AG08395 (cell line): ENCODE results near the gene CNFN.
"Not testable (repeated sequence)": the region's sequence is repeated elsewhere in the genome, so short reads cannot be mapped to it uniquely, and the experiment has no call there.

Experiments used
- DNase-seq: peaks from one replicate; pipeline ENCODE4 v3.0.0; 2012; ENCODE audit warnings: mixed read lengths, low spot score

Gene CNFN

DNA sequence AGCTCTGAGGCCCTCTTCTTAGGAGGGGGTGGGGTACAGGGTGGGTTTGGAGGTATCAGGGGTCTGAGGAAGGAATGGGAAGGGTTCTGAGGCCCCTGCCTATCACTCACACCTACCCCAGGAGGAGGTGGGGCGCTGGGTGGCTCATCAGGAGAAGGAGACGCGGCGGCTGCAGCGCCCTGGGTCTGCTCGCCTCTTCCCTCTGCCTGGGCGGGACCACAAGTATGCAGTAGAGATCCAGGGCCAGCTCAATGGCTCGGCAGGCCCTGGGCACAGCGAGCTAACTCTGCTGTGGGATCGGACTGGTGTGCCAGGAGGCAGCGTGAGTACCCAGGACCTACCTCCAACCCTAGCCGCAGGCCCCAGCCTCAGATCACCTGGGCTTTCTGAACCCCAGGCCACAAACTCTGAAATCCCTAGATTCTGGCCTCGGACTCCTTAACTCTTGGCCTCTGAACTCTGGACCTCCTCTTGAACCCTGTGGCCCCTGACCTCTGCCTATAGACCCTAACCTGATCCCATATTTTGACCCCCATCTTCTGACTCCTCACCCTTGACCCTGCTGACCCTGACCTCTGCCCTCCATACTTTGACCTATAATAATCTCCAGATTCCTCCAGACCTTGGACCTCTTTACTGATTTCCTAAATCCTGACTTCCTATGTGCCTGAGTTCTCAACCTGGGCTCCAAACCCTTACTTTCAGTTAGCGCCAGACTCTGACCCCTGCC lies 40.6 kb downstream of the CNFN start:
- DNase-seq = no peak

DNA sequence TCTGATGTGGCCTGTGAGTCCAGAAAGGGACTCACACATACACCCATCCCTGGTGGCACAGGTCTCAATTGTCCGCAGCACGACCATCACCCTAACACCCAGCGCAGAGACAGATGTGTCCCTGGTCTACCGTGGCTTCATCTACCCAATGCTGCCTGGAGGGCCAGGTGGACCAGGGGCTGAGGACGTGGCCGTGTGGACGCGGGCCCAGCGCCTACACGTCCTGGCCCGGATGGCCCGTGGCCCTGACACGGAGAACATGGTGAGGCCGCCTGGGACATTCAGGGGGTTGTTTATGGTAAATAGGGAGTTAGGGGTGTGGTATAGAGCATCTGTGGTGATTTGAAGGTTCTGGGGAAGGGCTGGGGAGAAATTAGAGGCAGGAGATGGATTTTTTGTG lies 41.9 kb downstream of the CNFN start:
- DNase-seq = no peak

DNA sequence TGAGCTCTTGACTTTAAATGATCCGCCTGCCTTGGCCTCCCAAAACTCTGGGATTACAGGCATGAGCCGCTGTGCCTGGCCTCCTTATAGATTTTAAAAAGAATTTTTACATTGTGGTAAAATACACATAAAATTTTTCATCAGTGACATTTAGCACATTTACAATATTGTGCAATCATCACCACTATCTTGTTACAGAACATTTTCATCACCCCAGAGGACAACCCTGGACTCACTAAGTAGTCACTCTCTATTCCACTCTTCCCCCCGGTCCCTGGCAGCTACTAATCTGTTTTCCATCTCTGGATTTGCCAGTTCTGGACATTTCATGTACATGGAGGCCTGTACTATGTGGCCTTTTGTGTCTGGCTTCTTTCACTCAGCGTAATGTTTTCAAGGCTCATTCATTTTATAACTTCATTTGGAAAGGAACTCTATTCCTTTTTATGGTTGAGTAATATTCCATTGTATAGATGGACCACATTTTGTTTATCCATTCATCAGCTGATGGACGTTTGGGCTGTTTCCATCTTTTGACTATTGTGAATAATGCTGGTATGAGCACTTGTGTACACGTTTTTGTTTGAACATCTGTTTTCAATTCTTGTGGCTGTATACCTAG lies 44.8 kb downstream of the CNFN start:
- DNase-seq = no peak

- DNase-seq = no peak
These were observed 45.7 kb downstream of the CNFN start for GRCh38 chr19:42344336-42344893.

GRCh38 chr19:42343344-42344110 lies 46.6 kb downstream of the CNFN start:
- DNase-seq = no peak

GRCh38 chr19:42339922-42340321 lies 50.2 kb downstream of the CNFN start:
- not testable (repeated sequence) for DNase-seq

- DNase-seq = not testable (repeated sequence)
These were observed 50.8 kb downstream of the CNFN start for GRCh38 chr19:42339126-42339860.
